ACHN (cell line): ENCODE data around the gene IFITM5.
A peak's percentile ranks its signal among the peaks of the same experiment; 100 is the strongest.
"Not testable (repeated sequence)": the region's sequence is repeated elsewhere in the genome, so short reads cannot be mapped to it uniquely, and the experiment has no call there.

Source experiments
- DNase-seq: peaks from one replicate; pipeline ENCODE4 v3.0.0-alpha.2; 2015
- in situ Hi-C: cut with HindIII; loops from 2 replicates; pipeline ENCODE4 v1.10.0; 2017; ENCODE audit warnings: low sequenced_read_pairs, low pct_ligation_motif_present, low pct_unique_long_range_greater_than_20kb

The IFITM5 gene

DNA sequence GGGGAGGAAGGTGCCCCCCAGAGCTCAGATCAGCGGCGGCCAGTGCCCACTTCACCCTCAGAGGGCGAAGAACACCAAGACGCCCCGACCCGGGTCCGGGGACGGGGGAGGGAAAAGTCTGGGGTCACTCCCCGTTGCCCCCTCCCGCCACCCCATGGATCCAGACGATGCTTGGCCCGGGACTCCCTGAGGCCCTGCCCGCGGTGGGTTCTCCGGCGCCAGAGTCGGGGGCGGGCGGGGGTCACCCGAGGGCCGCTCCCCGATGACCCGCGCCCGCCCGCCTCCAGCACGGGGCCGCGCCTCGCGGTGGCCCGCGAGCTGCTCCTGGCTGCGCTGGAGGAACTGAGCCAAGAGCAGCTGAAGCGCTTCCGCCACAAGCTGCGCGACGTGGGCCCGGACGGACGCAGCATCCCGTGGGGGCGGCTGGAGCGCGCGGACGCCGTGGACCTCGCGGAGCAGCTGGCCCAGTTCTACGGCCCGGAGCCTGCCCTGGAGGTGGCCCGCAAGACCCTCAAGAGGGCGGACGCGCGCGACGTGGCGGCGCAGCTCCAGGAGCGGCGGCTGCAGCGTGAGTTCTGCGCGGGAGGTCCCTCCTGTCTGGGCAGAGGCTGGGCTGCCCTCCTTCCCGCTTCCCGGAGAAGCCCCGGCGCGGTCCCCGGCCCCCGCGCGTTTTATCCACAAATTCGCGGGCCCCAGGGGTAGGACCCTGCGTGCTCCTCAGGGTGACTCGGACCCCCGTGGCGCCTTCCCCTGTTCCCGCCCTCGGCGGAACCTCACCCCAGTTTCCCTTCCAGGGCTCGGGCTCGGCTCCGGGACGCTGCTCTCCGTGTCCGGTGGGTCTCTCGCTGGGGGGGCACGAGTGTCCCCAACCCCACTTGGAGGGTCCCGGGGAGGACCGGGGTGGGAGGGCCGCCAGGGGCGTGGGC lies 20.0 kb downstream of the IFITM5 start:
- DNase-seq: no peak

DNA sequence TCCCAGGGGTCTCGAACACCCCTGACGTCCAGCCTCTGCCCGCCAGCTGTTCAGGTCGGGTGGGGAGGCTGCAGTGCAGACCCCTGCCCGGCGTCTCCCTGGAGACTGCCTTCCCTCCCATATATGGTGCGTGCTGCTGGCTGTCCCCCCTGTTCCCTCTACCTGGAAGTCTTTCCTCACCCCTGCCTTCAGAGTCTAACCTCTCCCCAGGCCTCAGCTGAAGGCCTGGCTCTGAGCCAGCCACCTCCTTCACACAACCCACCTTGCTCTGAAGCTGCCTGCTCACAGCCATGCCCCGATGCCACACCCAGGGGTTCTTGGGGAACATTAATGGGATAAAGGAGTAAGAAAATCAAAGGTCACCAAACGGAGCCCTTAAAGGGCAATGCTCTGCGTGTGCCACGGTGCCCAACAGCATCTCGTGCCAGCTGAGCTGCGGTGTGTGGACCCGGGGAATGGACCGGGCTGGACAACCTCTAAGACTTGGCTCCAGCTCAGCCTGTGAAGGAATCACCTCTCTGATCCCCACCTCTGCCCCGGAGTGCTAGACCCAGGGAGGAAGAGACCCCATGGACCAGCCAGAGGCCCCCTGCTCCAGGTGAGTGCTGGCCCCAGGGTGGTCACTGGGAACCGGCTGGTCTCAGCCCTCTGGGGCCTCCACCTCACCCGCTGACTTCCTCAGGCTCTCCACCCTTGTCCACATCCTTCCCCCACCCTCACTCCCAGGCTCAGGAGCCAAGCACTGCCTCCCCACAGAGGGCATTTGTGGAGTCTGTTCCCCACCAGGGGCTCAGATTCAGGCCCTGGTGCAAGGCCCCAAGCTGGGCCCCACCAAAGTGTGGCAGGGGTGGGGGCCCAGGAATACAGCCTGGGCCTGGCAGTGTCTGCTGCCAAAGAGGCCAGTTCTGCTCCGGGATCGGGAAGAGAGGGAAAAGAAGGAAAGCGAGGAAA lies 21.1 kb downstream of the IFITM5 start, which contains the start of gene NLRP6:
Gene NLRP6, plus strand, starts transcription at position 407 of the 951 bp plus-strand sequence. Its CDS starts 163 bp downstream, at position 570.
- no peak for DNase-seq
- in situ Hi-C loops: no loop called here

More for the DNA sequence above, 20.0 kb downstream of the IFITM5 start:
- in situ Hi-C loops: no loop called here

DNA sequence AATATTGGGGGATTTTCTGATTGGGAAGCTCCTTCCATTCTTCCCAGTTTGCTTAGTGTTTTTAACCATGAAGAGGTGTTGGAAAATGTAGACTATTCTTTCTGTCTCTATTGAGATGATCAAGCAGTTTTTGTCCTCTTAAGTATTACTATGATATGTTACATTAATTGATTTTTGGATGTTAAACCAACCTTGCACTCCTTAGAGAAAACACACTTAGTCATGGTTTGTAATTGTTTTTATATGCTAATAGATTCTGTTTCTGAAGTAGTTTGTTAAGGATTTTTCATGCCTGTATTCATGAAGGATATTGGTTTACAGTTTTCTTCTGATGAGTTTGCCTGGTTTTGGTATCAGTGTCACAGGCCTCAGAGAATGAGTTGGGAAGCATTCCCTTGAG lies 23.1 kb downstream of the IFITM5 start:
- in situ Hi-C loops: no loop called here
- DNase-seq: no peak

DNA sequence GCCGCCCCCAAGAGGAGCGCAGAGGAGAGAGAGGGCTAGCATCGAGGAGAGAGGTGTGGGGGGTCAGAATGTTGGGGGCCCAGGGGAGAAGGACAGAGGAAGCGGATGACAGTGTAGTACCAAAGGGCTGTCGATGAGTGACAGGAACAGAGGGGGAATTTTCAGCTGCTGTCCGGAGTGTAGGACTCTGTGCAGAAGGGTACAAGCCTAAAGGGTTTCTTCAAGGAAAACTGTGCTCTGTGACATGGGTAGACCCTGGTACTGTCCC lies 26.5 kb downstream of the IFITM5 start:
- in situ Hi-C loops: no loop called here
- DNase-seq: no peak

DNA sequence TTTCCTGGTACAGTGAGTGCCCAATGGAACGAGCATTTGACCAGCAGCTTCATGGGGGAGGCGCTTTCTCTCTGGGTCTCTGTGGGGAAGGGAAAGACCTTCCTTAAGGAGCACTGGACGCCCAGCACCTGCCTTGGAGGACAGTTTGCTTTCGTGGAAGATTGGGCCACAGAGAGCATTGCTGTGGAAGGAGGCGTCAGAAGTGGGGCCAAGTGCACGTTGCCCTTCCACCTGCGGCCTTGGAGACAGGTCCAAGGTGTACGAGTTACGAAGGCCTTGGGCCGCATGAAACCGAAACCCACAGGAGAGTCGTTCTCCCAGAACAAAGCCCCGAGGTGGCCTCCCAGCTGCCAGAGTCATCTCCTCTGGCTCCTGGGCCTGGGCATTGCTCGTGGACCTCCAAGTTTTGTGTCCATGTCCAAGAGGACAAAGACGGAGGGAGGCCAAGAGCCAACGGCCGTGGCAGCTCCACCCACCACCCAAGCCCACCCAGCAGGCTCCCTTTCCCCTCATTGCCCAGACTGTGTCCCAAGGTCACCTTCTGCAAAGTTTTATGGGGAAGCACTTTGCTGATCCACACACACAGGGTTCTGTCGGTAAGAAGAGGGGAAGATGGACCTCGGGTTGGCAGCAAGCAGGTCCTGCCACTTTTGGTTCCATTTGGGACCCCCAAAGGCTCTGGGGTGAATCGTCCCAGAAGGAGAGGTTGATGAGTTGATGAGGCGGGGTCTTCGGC lies 27.0 kb downstream of the IFITM5 start:
- DNase-seq: no peak
- in situ Hi-C loops: no loop called here

DNA sequence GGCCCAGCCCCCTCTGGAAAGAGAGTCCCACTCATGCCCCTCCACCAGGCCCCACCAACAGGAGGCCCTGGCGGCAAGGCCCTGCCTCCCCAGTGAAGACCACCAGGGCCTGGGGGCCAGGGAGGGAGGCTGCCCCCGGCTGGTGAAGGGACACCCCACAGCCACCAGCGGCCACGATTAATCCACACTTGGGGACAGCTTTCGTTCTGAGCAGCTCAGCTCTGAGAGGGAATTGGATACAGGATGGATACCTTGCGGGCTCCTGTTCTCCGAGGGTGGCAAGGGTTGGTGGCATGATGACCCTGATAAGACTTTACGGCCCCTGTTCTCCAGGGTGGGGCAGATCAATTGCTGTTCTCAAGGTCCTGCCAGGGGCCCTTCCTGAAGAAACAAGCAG lies 28.0 kb downstream of the IFITM5 start:
- in situ Hi-C loops: no loop called here
- DNase-seq: no peak

DNA sequence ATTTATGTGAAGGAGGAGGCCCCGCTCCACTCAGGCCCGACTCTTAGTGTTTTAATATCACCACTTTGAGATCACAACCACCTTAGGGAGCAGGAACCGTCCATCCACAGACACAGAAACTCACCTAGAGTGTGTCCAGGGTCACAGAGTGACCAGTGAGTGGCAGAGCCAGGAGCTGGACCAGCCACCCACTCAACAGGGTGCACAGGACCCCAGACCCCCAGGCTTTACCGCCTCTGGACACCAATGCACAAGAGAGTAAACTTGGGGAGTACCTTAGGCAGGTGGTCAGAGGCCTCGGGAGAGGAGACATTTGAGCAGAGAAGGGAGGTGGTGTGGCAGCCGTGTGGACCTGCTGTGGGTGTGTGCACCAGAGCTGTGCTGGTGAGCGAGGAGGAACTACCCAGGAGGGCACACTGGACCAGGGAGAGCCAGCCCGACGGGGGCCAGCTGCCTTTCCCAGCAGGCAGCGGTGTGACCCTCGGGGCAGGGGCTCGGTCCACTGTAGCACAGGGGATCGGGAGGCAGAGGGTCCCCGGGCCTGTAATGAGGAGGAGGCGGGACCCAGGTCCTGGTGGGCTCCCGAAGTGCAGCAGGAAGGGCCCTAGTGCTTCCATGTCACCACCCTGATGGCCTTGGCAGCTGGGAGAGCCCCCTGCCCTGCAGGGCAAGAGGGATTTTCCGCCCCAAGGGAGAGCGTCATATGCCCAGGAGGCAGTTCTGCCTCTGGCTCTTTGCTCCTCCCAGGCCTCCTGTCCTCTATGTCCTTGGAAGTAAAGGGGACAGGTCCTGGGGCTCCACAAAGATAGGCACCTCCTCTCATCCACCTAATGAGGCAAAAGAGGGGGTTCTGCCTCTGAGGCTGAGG lies 28.6 kb downstream of the IFITM5 start:
- in situ Hi-C loops: no loop called here
- DNase-seq: no peak

DNA sequence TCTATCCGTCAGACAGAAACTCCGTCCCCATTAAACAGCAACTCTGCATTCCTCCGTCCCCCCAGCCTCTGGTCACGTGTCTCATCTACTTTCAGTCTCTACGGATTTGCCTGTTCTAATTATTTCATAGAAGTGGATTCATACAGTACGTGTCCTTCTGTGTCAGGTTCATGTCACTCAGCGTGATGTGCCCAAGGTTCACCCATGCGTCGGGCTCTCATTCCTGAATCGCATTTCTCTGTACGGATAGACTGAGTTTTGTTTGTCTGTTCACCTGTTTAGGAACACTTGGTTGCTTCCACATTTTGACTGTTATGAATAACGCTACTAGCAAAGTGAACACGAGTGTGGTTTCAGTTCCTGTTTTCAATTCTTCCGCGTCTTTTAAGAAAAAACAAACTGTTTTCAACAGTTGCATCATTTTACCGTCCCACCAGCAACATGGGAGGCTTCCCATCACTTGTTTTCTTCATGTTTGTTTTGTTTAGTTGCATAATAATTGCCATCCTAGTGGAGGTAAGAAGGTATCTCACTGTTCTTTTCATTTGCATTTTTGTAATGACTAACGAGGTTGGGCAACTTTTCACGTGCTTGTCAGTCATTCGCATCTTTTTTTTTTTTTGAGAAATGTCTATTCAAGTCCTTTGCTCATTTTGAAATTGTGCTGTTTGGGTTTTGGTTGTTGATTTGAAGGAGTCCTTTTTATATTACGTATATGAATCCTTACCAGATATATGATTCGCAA lies 30.0 kb downstream of the IFITM5 start:
- DNase-seq: no peak
- in situ Hi-C loops: no loop called here

DNA sequence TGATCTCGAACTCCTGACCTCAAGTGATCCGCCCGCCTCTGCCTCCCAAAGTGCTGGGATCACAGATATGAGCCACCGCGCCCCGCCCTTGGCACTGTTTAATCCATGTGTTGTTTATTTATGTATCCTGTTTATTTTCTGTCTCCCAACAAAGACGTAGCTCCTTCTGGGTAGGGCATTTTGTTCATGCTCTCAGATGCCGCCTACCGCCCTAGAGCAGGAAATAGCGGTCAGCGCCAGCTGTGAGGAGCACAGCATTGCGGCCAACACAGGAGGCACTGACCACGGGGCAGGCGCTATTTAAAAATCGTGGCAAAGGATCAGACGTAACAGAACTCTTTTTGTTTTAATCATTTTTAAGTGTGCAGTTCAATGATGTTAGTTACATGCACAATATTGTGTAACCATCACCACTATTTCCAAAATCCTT lies 30.6 kb downstream of the IFITM5 start:
- DNase-seq, in situ Hi-C loops: not testable (repeated sequence)

DNA sequence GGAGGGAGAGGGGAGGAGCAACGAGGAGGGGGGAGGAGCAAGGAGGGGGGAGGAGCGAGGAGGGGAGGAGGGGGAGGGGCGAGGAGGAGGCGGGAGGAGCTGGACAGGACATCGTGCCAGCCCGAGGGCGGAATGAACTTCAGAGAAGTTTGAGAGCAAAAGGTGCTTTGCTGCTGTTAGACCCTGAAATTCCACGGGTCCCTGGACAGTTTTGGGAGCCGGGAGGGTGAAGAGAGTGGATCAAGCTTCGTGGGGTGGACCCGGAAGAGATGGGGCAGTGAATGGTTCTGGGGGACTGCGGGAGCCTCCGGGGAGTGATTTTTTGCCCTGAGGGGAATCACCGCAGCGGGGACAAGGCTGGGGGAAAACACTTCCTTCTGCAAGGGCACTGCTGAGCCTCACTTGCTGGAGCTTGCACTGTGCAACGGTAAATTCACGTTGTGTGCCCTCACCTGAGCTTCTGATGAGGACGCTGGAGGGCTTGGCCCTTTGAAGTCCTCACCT lies 31.8 kb downstream of the IFITM5 start:
- in situ Hi-C loops: no loop called here
- peak; percentile 23 for DNase-seq

DNA sequence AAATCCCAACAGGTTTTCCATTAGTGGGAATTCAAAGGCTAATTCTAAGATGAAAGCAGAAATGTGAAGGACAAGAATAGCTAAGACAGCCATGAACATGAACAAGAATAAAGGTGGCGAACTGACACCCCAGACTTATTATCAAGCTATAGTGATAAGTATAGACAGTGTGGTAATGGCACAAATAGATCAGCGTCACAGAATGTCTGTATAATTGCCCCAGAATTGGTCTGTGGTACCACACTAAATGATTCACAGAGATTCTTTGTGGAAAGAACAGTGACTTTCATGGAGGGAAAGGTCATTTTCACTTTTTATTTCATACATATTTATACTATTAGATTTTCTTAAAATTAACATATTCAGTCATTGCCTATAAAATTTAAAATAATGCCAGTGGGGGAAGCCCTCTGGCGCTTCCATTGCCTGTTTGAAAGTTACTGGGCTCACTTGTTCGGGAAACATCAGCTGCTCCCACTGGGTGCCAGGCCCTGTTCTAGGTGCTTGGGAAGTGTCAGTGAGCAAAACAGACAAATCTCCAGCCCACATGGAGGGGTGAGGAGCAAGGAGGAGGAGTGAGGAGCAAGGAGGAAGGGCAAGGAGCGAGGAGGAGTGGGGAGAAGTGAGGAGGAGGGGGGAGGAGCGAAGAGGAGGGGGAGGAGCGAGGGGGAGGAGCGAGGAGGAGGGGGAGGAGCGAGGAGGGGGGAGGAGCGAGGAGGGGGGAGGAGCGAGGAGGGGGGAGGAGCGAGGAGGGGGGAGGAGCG lies 32.5 kb downstream of the IFITM5 start:
- no peak for DNase-seq
- in situ Hi-C loops: no loop called here

DNA sequence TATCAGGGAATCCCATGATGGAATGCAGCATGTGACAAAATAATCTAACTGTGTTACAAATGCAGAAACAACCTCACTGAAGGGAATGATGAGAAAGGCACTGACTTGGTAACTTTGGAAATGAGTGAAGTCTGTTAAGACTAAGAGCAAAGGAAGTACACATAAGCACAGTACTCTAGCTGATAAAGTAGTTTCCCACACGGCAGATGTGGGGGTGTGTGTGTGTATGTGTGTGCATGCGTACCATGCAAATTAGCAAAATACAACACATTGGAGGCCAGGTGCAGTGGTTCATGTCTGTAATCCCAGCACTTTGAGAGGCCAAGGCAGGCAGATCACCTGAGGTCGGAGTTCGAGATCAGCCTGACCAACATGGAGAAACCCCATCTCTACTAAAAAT lies 37.7 kb downstream of the IFITM5 start:
- DNase-seq: no peak
- in situ Hi-C loops: no loop called here

DNA sequence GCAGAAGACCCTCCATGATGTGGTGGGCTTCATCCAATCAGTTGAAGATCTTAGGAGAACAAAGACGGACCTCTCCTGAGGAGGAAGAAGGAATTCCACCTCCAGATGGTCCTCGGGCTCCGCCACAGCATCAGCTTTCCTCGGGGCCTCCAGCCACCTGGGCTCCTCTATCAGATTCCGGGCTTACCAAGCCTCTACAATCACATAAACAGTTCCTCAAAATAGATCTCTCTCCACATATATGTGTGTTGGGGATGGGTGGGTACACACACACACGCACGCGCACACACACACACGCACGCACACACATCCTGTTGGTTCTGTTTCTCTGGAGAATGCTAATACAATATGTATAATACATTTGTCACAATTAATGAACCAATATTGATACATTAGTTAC lies 39.9 kb downstream of the IFITM5 start:
- no peak for DNase-seq
- in situ Hi-C loops: no loop called here

DNA sequence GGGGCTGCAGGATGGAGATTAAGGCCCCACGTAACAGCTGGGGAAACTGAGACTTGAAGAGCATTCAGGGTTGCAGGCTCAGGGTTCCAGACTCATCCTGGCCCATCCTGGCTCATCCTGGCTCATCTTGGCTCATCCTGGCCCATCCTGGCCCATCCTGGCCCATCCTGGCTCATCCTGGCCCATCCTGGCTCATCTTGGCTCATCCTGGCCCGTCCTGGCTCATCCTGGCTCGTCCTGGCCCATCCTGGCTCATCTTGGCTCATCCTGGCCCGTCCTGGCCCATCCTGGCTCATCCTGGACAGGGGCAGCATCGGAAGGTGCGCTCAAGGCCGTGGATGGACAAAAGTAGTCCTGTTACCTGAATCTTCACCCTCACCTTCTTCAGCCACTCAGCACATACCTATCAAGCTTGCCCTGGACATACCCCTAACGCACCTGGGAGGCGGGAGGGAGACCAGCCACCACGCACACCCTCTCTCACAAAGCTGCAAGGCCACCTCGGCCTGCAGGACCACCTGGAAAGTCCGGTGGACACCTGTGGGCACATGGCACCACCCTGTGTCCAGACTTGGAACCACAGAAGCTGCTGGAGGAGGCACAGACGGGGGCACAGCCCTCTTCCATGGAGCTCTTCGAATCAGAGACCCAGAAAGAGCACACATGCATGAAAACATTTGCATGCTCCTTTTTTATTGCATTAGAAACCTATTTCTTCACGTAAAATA lies 41.4 kb downstream of the IFITM5 start:
- DNase-seq: no peak
- in situ Hi-C loops: no loop called here

DNA sequence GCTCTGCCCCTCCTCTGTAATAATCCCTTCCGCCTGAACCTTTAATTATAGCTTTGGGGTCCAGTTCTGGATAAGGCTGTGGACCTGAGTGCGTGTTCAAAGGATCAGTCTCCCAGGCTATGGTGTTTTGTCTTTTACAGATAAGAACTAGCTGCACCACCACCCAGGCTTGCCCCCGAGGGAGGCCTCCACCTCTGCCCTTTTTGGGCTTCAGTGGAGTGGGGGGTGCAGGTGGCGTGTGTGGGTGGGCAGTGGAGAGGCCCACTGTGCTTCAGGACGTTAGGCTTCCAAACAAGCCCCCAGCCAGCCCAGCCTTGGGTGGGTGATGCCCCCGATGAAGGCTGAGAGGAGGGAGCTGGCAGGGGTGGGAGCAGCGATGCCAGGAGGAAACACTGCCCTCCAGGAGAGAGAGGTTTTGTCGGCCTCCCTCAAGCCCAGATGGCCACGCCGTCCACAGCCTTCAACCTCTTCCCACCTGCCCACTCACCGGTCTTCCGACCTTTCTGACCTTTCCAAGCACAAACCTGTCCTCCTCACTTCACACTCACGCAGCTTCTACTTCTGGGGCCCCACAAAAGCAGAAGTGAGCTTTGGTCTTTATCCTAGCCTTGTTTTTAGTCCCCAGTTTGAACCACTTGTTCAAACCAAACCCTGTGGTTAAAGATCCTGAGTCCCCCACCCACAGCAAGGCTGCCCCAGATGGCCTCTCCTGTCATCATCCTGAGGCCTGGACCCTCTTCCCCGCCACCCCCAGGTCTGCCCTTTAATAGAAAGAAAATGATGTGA lies 42.2 kb downstream of the IFITM5 start:
- no peak for DNase-seq
- in situ Hi-C loops: no loop called here
